HepG2 (cell line): Measurements from ENCODE around the gene ZDHHC16. TPM values are rescaled to one million over a fixed set of nuclear protein-coding genes. Genes with fewer than 3 reads are reported as not detected.
A peak's percentile ranks its signal among the peaks of the same experiment; 100 is the strongest.

Source experiments
- ATAC-seq: fragments of 200-7000 bp; cut with Tn5 transposase; 3 replicates; pipeline ENCODE4 v1.9.1; 2020; ENCODE audit warnings: mild to moderate bottlenecking, moderate library complexity
- BruUV-seq: library from RNA; stranded (reverse); fragments of 400-500 nt; replicated peaks from 2 replicates; lab custom pipeline; 2021; lab: Mats Ljungman, UMichigan
- CTCF ChIA-PET: fragments of 300-600 bp; formaldehyde crosslinking; extraction: SDS; loops from one replicate; lab custom pipeline; 2021; ENCODE audit warnings: low total read pairs, inconsistent platforms, low intra/inter-chr PET ratio; lab: Yijun Ruan, JAX
- POLR2A ChIA-PET: fragments of 350-600 bp; sonication (Branson Sonifier 250); formaldehyde crosslinking; loops from one replicate; lab custom pipeline; 2020; ENCODE audit warnings: antibody characterized with exemption, inconsistent platforms; lab: Yijun Ruan, JAX
- DNase-seq: peaks from one replicate; pipeline ENCODE4 v3.0.0-alpha.2; 2015; ENCODE audit warnings: low spot score
- FAIRE-seq: peaks from 3 replicates; lab custom pipeline; 2011; peaks lifted over from hg19 to GRCh38; lab: Jason Lieb, UNC
- H2AFZ ChIP-seq: one replicate; pipeline ENCODE4 v1.6.1; 2011; ENCODE audit warnings: low read length, inconsistent platforms
- H3K27ac ChIP-seq: fragments of 300-600 bp; 3 replicates; pipeline ENCODE4 v1.8.0; 2011; ENCODE audit warnings: mixed run types, mild to moderate bottlenecking, mixed read lengths, low read length, inconsistent platforms; ENCODE audit not compliant: insufficient read depth; ENCODE audit errors: extremely low read length
- H3K27me3 ChIP-seq, 2 experiments: fragments of 200-600 bp in 1 of 2; 2 replicates in 1 of 2; 3 replicates in 1 of 2; pipeline versions ENCODE4 v1.6.0 to v1.8.0; 2011; ENCODE audit warnings: low read length in 2 of 2, mild to moderate bottlenecking in 2 of 2, moderate library complexity in 2 of 2, inconsistent platforms in 1 of 2; ENCODE audit not compliant: insufficient read depth in 2 of 2, control insufficient read depth in 1 of 2
- H3K36me3 ChIP-seq, 2 experiments: fragments of 200-600 bp in 1 of 2; replicated peaks in 1 of 2; 2 replicates in 1 of 2; 3 replicates in 1 of 2; pipeline versions ENCODE4 v1.5.1 to v1.8.0; 2011; ENCODE audit warnings: low read length in 2 of 2, inconsistent platforms in 1 of 2; ENCODE audit not compliant: insufficient read depth in 2 of 2, control insufficient read depth in 1 of 2
- H3K4me1 ChIP-seq: 2 replicates; pipeline ENCODE4 v1.5.1; 2012; ENCODE audit warnings: low read length, inconsistent platforms; ENCODE audit not compliant: insufficient read depth
- H3K4me2 ChIP-seq: 2 replicates; pipeline ENCODE4 v1.6.0; 2011; ENCODE audit warnings: low read depth, low read length, inconsistent platforms
- H3K4me3 ChIP-seq, 3 experiments: fragments of 200-600 bp in 1 of 3; sonication (generic), shearing (Covaris generic) in 1 of 3; replicated peaks in 1 of 3; 2 replicates each; pipeline ENCODE4 v1.5.1; 2011 to 2016; ENCODE audit warnings: low read length in 3 of 3, inconsistent platforms in 2 of 3, low read depth in 2 of 3, mild to moderate bottlenecking in 2 of 3, control low read depth in 1 of 3, mixed read lengths in 1 of 3; ENCODE audit not compliant: insufficient read depth in 1 of 3
- H3K79me2 ChIP-seq: one replicate; pipeline ENCODE4 v1.6.1; 2011; ENCODE audit warnings: low read length, inconsistent platforms; ENCODE audit not compliant: insufficient read depth
- H3K9ac ChIP-seq: 2 replicates; pipeline ENCODE4 v1.6.0; 2011; ENCODE audit warnings: mild to moderate bottlenecking, low read depth, low read length, inconsistent platforms; ENCODE audit not compliant: insufficient read depth
- H3K9me3 ChIP-seq: 2 replicates; pipeline ENCODE4 v1.5.1; 2012; ENCODE audit warnings: mild to moderate bottlenecking, low read length
- H4K20me1 ChIP-seq: 2 replicates; pipeline ENCODE4 v1.6.0; 2011; ENCODE audit warnings: inconsistent platforms, mild to moderate bottlenecking, low read length, moderate library complexity; ENCODE audit not compliant: insufficient read depth
- AGO2 ChIP-seq: fragments of 200-400 bp; formaldehyde crosslinking; optimal IDR thresholded peaks from 2 replicates; pipeline ENCODE3; 2017; ENCODE audit warnings: mild to moderate bottlenecking, low read depth, low read length, moderate library complexity
- ARNTL ChIP-seq: sonication (generic); formaldehyde crosslinking; IDR thresholded peaks from 2 replicates; pipeline ENCODE4 v1.4.0; 2020; ENCODE audit warnings: mild to moderate bottlenecking, missing genetic modification reagents
- ATF6 ChIP-seq: sonication (generic); formaldehyde crosslinking; conservative IDR thresholded peaks from 2 replicates; pipeline ENCODE4 v1.4.0; 2020; ENCODE audit warnings: missing genetic modification reagents
- FLYWCH1 ChIP-seq: sonication (generic); formaldehyde crosslinking; IDR thresholded peaks from 2 replicates; pipeline ENCODE4 v1.8.1; 2023; ENCODE audit warnings: mild to moderate bottlenecking, missing genetic modification reagents
- FOXP1 ChIP-seq, 2 experiments: fragments of 450-650 bp in 1 of 2; IDR thresholded peaks; 2 replicates each; pipeline ENCODE4 v1.6.1; 2017 to 2018; ENCODE audit warnings: antibody characterized with exemption in 1 of 2
- JUND ChIP-seq: sonication (generic); formaldehyde crosslinking; IDR thresholded peaks from 2 replicates; pipeline ENCODE4 v1.8.0; 2022; ENCODE audit warnings: mild to moderate bottlenecking, missing genetic modification reagents
- MED8 ChIP-seq: sonication (generic); formaldehyde crosslinking; IDR thresholded peaks from 2 replicates; pipeline ENCODE4 v1.8.1; 2023; ENCODE audit warnings: mild to moderate bottlenecking, missing genetic modification reagents; ENCODE audit not compliant: insufficient replicate concordance
- NKX3-1 ChIP-seq: sonication (generic); formaldehyde crosslinking; IDR thresholded peaks from 2 replicates; pipeline ENCODE4 v1.5.0; 2020; ENCODE audit warnings: missing genetic modification reagents
- NR2F2 ChIP-seq: IDR thresholded peaks from 2 replicates; pipeline ENCODE4 v1.6.1; 2012; ENCODE audit warnings: low read depth, inconsistent platforms, borderline replicate concordance
- PCBP1 ChIP-seq: fragments of 200-400 bp; formaldehyde crosslinking; IDR thresholded peaks from 2 replicates; pipeline ENCODE4 v1.6.1; 2017; ENCODE audit warnings: mild to moderate bottlenecking, low read depth, low read length, borderline replicate concordance
- PHF8 ChIP-seq: sonication (generic); formaldehyde crosslinking; IDR thresholded peaks from 2 replicates; pipeline ENCODE4 v1.5.0; 2020; ENCODE audit warnings: missing genetic modification reagents
- RBM22 ChIP-seq: fragments of 200-400 bp; formaldehyde crosslinking; optimal IDR thresholded peaks from 2 replicates; pipeline ENCODE3; 2017; ENCODE audit warnings: mild to moderate bottlenecking, low read length, moderate library complexity
- TEAD3 ChIP-seq: optimal IDR thresholded peaks from 2 replicates; pipeline ENCODE3; 2016; ENCODE audit warnings: borderline replicate concordance
- ZFP37 ChIP-seq: sonication (generic); formaldehyde crosslinking; IDR thresholded peaks from 2 replicates; pipeline ENCODE4 v1.4.0; 2020; ENCODE audit warnings: missing genetic modification reagents, borderline replicate concordance
- ZMYM2 ChIP-seq: sonication (generic); formaldehyde crosslinking; IDR thresholded peaks from 2 replicates; pipeline ENCODE4 v1.8.0; 2022; ENCODE audit warnings: mild to moderate bottlenecking, missing genetic modification reagents
- ZNF205 ChIP-seq: IDR thresholded peaks from 2 replicates; pipeline ENCODE4 v1.6.1; 2018; ENCODE audit warnings: missing biosample characterization, missing genetic modification reagents
- ZNF331 ChIP-seq: sonication (generic); formaldehyde crosslinking; IDR thresholded peaks from 2 replicates; pipeline ENCODE4 v1.4.0; 2020; ENCODE audit warnings: missing genetic modification reagents
- ZSCAN20 ChIP-seq: sonication (generic); formaldehyde crosslinking; IDR thresholded peaks from 2 replicates; pipeline ENCODE4 v1.4.0; 2020; ENCODE audit warnings: missing genetic modification reagents, mild to moderate bottlenecking, borderline replicate concordance
- WGBS: methylation state at CpG from one replicate; pipeline ENCODE4 v1.1.6; 2017; ENCODE audit warnings: low lambda C conversion rate; 5-methylcytosine and 5-hydroxymethylcytosine counted together
- in situ Hi-C: cut with HindIII; loops from 2 replicates; pipeline ENCODE4 v1.10.0; 2017; ENCODE audit warnings: low pct_unique_long_range_greater_than_20kb; ENCODE audit not compliant: extremely low pct_ligation_motif_present
- intact Hi-C: fragments of 100-400 bp; cut with micrococcal nuclease; formaldehyde crosslinking; loops from one replicate; pipeline ENCODE4 v1.10.0; 2022; ENCODE audit not compliant: unreplicated experiment
- polyA plus RNA-seq, 8 experiments: library from polyadenylated mRNA; depleted of rRNA in 3 of 8; stranded (reverse) in 7 of 8; unstranded in 1 of 8; fragments of >200 nt; fragmentation: Illumina TruSeq in 4 of 8; extraction: Trizol in 4 of 8; gene quantifications; 2 replicates each; pipeline versions ENCODE4 v1.2.1 to v1.2.3, GENCODE V29; 2011 to 2016; ENCODE audit warnings: low read depth in 4 of 8, missing spikeins in 1 of 8, mixed read lengths in 1 of 8; ENCODE audit not compliant: insufficient read depth in 1 of 8
- total RNA-seq, 5 experiments: library from RNA; depleted of rRNA; stranded (reverse); fragments of >200 nt; fragmentation: Illumina TruSeq; extraction: Trizol; gene quantifications; 2 replicates each; pipeline ENCODE4 v1.2.3, GENCODE V29; 2016; ENCODE audit warnings: low read depth in 1 of 5
- TF ChIP-seq, protein P1 (sequence below): sonication (generic); formaldehyde crosslinking; IDR thresholded peaks from 2 replicates; pipeline ENCODE4 v1.5.0; 2020; ENCODE audit warnings: missing genetic modification reagents
- TF ChIP-seq, protein P2 (sequence below): sonication (generic); formaldehyde crosslinking; IDR thresholded peaks from 2 replicates; pipeline ENCODE4 v1.4.0; 2020; ENCODE audit warnings: missing genetic modification reagents, borderline replicate concordance
- TF ChIP-seq, protein P3 (sequence below): sonication (generic); formaldehyde crosslinking; IDR thresholded peaks from 2 replicates; pipeline ENCODE4 v1.4.0; 2020; ENCODE audit warnings: mild to moderate bottlenecking, missing genetic modification reagents

The ZDHHC16 gene
- total and polyA plus RNA-seq, 2 of the 13 experiments (the other 11 are each of a cell fraction or from before 2014, with no cell fraction given) = 40.8 to 41.8 TPM

DNA sequence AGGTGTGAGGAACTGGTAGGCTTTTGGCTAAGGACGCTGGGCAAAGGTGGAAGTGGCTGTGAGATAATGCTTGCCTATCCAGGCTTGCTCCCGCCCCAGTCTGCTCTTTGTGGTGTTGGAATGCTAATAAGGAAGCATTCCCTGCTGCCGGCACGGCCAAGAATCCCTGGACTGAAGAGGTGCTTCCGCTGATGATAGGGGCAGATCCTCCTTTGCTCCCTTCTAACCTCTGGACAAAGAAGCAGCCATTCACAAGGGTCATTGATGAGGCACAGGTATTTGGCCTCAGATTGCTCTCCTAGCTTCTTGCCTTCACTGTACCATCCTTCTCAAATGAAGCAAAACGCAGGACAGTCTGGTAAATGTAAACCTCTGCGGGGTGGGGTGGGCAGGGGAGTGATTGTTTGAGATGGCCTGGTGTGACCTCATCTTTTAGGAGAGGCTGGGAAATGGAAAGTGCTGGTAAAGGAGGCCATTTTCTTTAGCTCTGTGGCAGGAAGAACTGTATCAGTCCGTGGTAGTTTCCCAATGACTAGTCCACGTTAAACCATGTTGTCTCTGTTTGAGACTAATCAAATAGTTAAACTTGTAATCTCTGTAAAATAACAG, 18.3 kb upstream of the ZDHHC16 start (continued):
- TF ChIP-seq, protein P1, sequence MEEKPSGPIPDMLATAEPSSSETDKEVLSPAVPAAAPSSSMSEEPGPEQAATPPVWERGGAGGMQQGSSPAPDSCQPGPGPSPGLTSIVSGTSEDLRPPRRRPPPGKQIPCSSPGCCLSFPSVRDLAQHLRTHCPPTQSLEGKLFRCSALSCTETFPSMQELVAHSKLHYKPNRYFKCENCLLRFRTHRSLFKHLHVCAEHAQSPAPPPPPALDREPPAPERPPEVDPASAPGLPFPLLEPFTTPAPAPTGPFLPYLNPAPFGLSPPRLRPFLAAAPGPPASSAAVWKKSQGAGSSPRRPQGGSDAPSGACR (CRISPR knock-in tag) = no peak
- TF ChIP-seq TEAD3 (CRISPR knock-in tag) = peak; percentile 84
- no peak for TF ChIP-seq ZNF205
- TF ChIP-seq PCBP1 = no peak
- TF ChIP-seq NR2F2 = no peak
- peak; percentile 87 for TF ChIP-seq RBM22
- no peak for TF ChIP-seq JUND (CRISPR knock-in tag)
- no peak for TF ChIP-seq ZSCAN20 (CRISPR knock-in tag)
- no peak for TF ChIP-seq AGO2
- TF ChIP-seq, protein P2, sequence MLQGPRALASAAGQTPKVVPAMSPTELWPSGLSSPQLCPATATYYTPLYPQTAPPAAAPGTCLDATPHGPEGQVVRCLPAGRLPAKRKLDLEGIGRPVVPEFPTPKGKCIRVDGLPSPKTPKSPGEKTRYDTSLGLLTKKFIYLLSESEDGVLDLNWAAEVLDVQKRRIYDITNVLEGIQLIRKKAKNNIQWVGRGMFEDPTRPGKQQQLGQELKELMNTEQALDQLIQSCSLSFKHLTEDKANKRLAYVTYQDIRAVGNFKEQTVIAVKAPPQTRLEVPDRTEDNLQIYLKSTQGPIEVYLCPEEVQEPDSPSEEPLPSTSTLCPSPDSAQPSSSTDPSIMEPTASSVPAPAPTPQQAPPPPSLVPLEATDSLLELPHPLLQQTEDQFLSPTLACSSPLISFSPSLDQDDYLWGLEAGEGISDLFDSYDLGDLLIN (CRISPR knock-in tag) = no peak
- no peak for TF ChIP-seq FOXP1 (IDR thresholded peaks at IDR 0.05)
- no peak for TF ChIP-seq FOXP1 (CRISPR knock-in tag; IDR thresholded peaks at IDR 0.05)

GRCh38 chr10:97428572-97428981, 17.4 kb upstream of the ZDHHC16 start:
- H3K9ac ChIP-seq = peak overlapping the region; percentile 93
- TF ChIP-seq ATF6 (CRISPR knock-in tag) (no peak), FLYWCH1 (CRISPR knock-in tag) (no peak), NKX3-1 (CRISPR knock-in tag) (no peak), ZNF331 (CRISPR knock-in tag) (no peak), ZMYM2 (CRISPR knock-in tag) (no peak), ZFP37 (no peak), ARNTL (CRISPR knock-in tag) (no peak), TEAD3 (CRISPR knock-in tag) (no peak), MED8 (CRISPR knock-in tag) (no peak), PHF8 (CRISPR knock-in tag) (no peak)
- TF ChIP-seq, protein P3, sequence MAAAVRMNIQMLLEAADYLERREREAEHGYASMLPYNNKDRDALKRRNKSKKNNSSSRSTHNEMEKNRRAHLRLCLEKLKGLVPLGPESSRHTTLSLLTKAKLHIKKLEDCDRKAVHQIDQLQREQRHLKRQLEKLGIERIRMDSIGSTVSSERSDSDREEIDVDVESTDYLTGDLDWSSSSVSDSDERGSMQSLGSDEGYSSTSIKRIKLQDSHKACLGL = no peak

More at GRCh38 chr10:97428572-97428981, 17.4 kb upstream of the ZDHHC16 start:
- ChIA-PET POLR2A (interaction anchor here (1.0 to 2.3 kb wide), 5 partner anchors 10 to 27 kb away, joined by 3 to 7 read pairs (median 4); partner anchors contain the start of gene RRP12), CTCF (no interaction called here)
- Histone ChIP-seq H3K4me3 (peak overlapping the region; percentile 83 to 98 (median 96)), H3K27me3 (no peaks in the 10 kb centered on the region; a peak in 1 of 5 replicates), H3K9me3 (no peaks in the 10 kb centered on the region), H2AFZ (no peak overlapping the region), H3K27ac (peak overlapping the region; percentile 89), H3K4me2 (peak overlapping the region; percentile 91), H4K20me1 (peaks cover 33% of the 10 kb centered on the region), H3K4me1 (peaks cover 42% of the 10 kb centered on the region), H3K79me2 (peaks cover 40% of the 10 kb centered on the region), H3K36me3 (peaks cover 3 to 34% of the 10 kb centered on the region in 2 experiments)
- no peak for DNase-seq
- intact Hi-C loops = loop anchor here (2.0 kb wide), 1 partner anchor 16 kb away; no protein-coding TSS in a partner anchor
- no peak for ATAC-seq
- in situ Hi-C loops = no loop called here
- no TSS peak for BruUV-seq
- FAIRE-seq = no peak
- WGBS = 49% methylated on average over 4 of the region's 4 CpGs
